ENCODE data around the gene PLEKHA1. TPM values are rescaled to one million over a fixed set of nuclear protein-coding genes. Genes with fewer than 3 reads are reported as not detected.

Gene PLEKHA1
- total RNA-seq, 1 experiment from 2014 or later, result 31.0 TPM

- Mint-ChIP-seq H3K4me1 (ENCODE audit: low read depth, unreplicated experiment) (no peaks in the 10 kb centered on the region), H3K36me3 (ENCODE audit: insufficient read depth, unreplicated experiment) (no peaks in the 10 kb centered on the region), H3K27ac (ENCODE audit: unreplicated experiment) (no peak overlapping the region), H3K4me3 (ENCODE audit: low read depth, unreplicated experiment) (no peak overlapping the region), H3K27me3 (ENCODE audit: unreplicated experiment) (no peaks in the 10 kb centered on the region), H3K9me3 (ENCODE audit: low read depth, unreplicated experiment) (no peaks in the 10 kb centered on the region)
- no peak for DNase-seq
- intact Hi-C loops (cut with micrococcal nuclease; ENCODE audit: unreplicated experiment), result no loop called here
- TF ChIP-seq CTCF (IDR thresholded peaks at IDR 0.05; ENCODE audit: unreplicated experiment), result no peak
- no TSS peak for BruUV-seq (replicated peaks)
- CTCF ChIA-PET, result interaction anchor here (0.9 kb wide), 1 partner anchor 16 kb away, joined by 4 read pairs; the partner anchor contains the start of gene PLEKHA1
These were observed 15.8 kb downstream of the PLEKHA1 start for GRCh38 chr10:122390271-122390670.

- CTCF ChIA-PET, result no interaction called here
- H3K4me1 Mint-ChIP-seq (ENCODE audit: low read depth, unreplicated experiment), result no peaks in the 10 kb centered on the region
- no peak overlapping the region for H3K27ac Mint-ChIP-seq (ENCODE audit: unreplicated experiment)
- no peak overlapping the region for H3K4me3 Mint-ChIP-seq (ENCODE audit: low read depth, unreplicated experiment)
- intact Hi-C loops (cut with micrococcal nuclease; ENCODE audit: unreplicated experiment), result no loop called here
- no peaks in the 10 kb centered on the region for H3K27me3 Mint-ChIP-seq (ENCODE audit: unreplicated experiment)
- no peaks in the 10 kb centered on the region for H3K36me3 Mint-ChIP-seq (ENCODE audit: insufficient read depth, unreplicated experiment)
- no TSS peak for BruUV-seq (replicated peaks)
- no peak for DNase-seq
- TF ChIP-seq CTCF (IDR thresholded peaks at IDR 0.05; ENCODE audit: unreplicated experiment), result no peak
- no peaks in the 10 kb centered on the region for H3K9me3 Mint-ChIP-seq (ENCODE audit: low read depth, unreplicated experiment)
These were observed 16.2 kb downstream of the PLEKHA1 start for GRCh38 chr10:122390679-122391078.

- H3K9me3 Mint-ChIP-seq (ENCODE audit: low read depth, unreplicated experiment), result no peaks in the 10 kb centered on the region
- no peaks in the 10 kb centered on the region for H3K36me3 Mint-ChIP-seq (ENCODE audit: insufficient read depth, unreplicated experiment)
- H3K27ac Mint-ChIP-seq (ENCODE audit: unreplicated experiment), result no peak overlapping the region
- H3K4me3 Mint-ChIP-seq (ENCODE audit: low read depth, unreplicated experiment), result no peak overlapping the region
- no peaks in the 10 kb centered on the region for H3K4me1 Mint-ChIP-seq (ENCODE audit: low read depth, unreplicated experiment)
- H3K27me3 Mint-ChIP-seq (ENCODE audit: unreplicated experiment), result no peaks in the 10 kb centered on the region
- no TSS peak for BruUV-seq (replicated peaks)
- intact Hi-C loops (cut with micrococcal nuclease; ENCODE audit: unreplicated experiment), result no loop called here
- CTCF ChIA-PET, result no interaction called here
- DNase-seq, result no peak
- TF ChIP-seq CTCF (IDR thresholded peaks at IDR 0.05; ENCODE audit: unreplicated experiment), result no peak
These were observed 17.4 kb downstream of the PLEKHA1 start for GRCh38 chr10:122391875-122392274.

- BruUV-seq (replicated peaks), result no TSS peak
- Mint-ChIP-seq H3K9me3 (ENCODE audit: low read depth, unreplicated experiment) (no peaks in the 10 kb centered on the region), H3K27ac (ENCODE audit: unreplicated experiment) (no peak overlapping the region), H3K27me3 (ENCODE audit: unreplicated experiment) (no peaks in the 10 kb centered on the region), H3K4me1 (ENCODE audit: low read depth, unreplicated experiment) (no peaks in the 10 kb centered on the region), H3K4me3 (ENCODE audit: low read depth, unreplicated experiment) (no peak overlapping the region), H3K36me3 (ENCODE audit: insufficient read depth, unreplicated experiment) (no peaks in the 10 kb centered on the region)
- intact Hi-C loops (cut with micrococcal nuclease; ENCODE audit: unreplicated experiment), result no loop called here
- CTCF ChIA-PET, result no interaction called here
- TF ChIP-seq CTCF (IDR thresholded peaks at IDR 0.05; ENCODE audit: unreplicated experiment), result no peak
- DNase-seq, result no peak
These were observed 18.3 kb downstream of the PLEKHA1 start for GRCh38 chr10:122392835-122393234.

Measured in Calu3 (cell line).